H9 (cell line): ENCODE data around the gene OTUD4. TPM values are rescaled to one million over a fixed set of nuclear protein-coding genes. Genes with fewer than 3 reads are reported as not detected.

Source experiments
- DNase-seq: peaks from one replicate; pipeline ENCODE4 v3.0.0-alpha.2; 2017
- H2AFZ ChIP-seq: one replicate; pipeline ENCODE4 v1.6.1; 2013; ENCODE audit warnings: mild to moderate bottlenecking, low read length, control low read depth, moderate library complexity
- H2AK5ac ChIP-seq: 2 replicates; pipeline ENCODE4 v1.6.1; 2013; ENCODE audit warnings: low read length, control low read depth, mixed read lengths; ENCODE audit not compliant: insufficient read length
- H2BK120ac ChIP-seq: one replicate; pipeline ENCODE4 v1.6.1; 2013; ENCODE audit warnings: low read depth, mild to moderate bottlenecking, low read length, control low read depth, inconsistent platforms; ENCODE audit not compliant: poor library complexity, severe bottlenecking
- H2BK12ac ChIP-seq: 2 replicates; pipeline ENCODE4 v1.6.1; 2013; ENCODE audit warnings: low read length, control low read depth, mixed read lengths, low read depth; ENCODE audit not compliant: insufficient read length
- H2BK15ac ChIP-seq: 2 replicates; pipeline ENCODE4 v1.6.1; 2013; ENCODE audit warnings: low read depth, low read length, control low read depth
- H2BK20ac ChIP-seq: one replicate; pipeline ENCODE4 v1.6.1; 2013; ENCODE audit warnings: low read depth, mild to moderate bottlenecking, low read length, control low read depth, inconsistent platforms; ENCODE audit not compliant: poor library complexity, severe bottlenecking
- H2BK5ac ChIP-seq: 2 replicates; pipeline ENCODE4 v1.6.1; 2013; ENCODE audit warnings: low read length, control low read depth, mixed read lengths; ENCODE audit not compliant: insufficient read length
- H3K14ac ChIP-seq: 2 replicates; pipeline ENCODE4 v1.6.1; 2013; ENCODE audit warnings: low read length, control low read depth; ENCODE audit not compliant: insufficient read depth
- H3K18ac ChIP-seq: 2 replicates; pipeline ENCODE4 v1.6.1; 2013; ENCODE audit warnings: low read depth, mild to moderate bottlenecking, mixed read lengths, low read length, control low read depth; ENCODE audit not compliant: insufficient read length
- H3K23ac ChIP-seq: 2 replicates; pipeline ENCODE4 v1.6.1; 2013; ENCODE audit warnings: low read length, control low read depth, mixed read lengths, low read depth; ENCODE audit not compliant: insufficient read length
- H3K23me2 ChIP-seq: 2 replicates; pipeline ENCODE4 v1.6.1; 2013; ENCODE audit warnings: low read depth, mild to moderate bottlenecking, mixed read lengths, low read length, control low read depth; ENCODE audit not compliant: insufficient read length, poor library complexity, severe bottlenecking
- H3K27ac ChIP-seq: 2 replicates; pipeline ENCODE4 v1.5.1; 2013; ENCODE audit warnings: low read length, control low read depth, mixed read lengths, low read depth; ENCODE audit not compliant: insufficient read length
- H3K27me3 ChIP-seq: 2 replicates; pipeline ENCODE4 v1.6.1; 2013; ENCODE audit warnings: low read length, control low read depth, inconsistent platforms; ENCODE audit not compliant: insufficient read depth
- H3K4ac ChIP-seq: 2 replicates; pipeline ENCODE4 v1.6.1; 2013; ENCODE audit warnings: low read depth, mild to moderate bottlenecking, control low read depth, inconsistent platforms, low read length, moderate library complexity
- H3K4me1 ChIP-seq: 2 replicates; pipeline ENCODE4 v1.6.1; 2013; ENCODE audit warnings: low read length, control low read depth, inconsistent platforms; ENCODE audit not compliant: insufficient read depth
- H3K4me2 ChIP-seq: 2 replicates; pipeline ENCODE4 v1.6.1; 2013; ENCODE audit warnings: low read length, control low read depth, mixed read lengths; ENCODE audit not compliant: insufficient read length, insufficient read depth
- H3K56ac ChIP-seq: 2 replicates; pipeline ENCODE4 v1.6.1; 2013; ENCODE audit warnings: low read depth, mild to moderate bottlenecking, mixed read lengths, low read length, control low read depth; ENCODE audit not compliant: insufficient read length
- H3K79me1 ChIP-seq: 2 replicates; pipeline ENCODE4 v1.6.1; 2013; ENCODE audit warnings: low read depth, mild to moderate bottlenecking, moderate library complexity, low read length, control low read depth, inconsistent platforms; ENCODE audit not compliant: insufficient read depth, poor library complexity, severe bottlenecking
- H3K79me2 ChIP-seq: 2 replicates; pipeline ENCODE4 v1.6.1; 2013; ENCODE audit warnings: low read length, control low read depth, inconsistent platforms; ENCODE audit not compliant: insufficient read depth
- H3K9ac ChIP-seq: 2 replicates; pipeline ENCODE4 v1.6.1; 2013; ENCODE audit warnings: low read length, control low read depth, mixed read lengths; ENCODE audit not compliant: insufficient read length; ENCODE audit errors: extremely low read depth
- H3K9me3 ChIP-seq: one replicate; pipeline ENCODE4 v1.6.1; 2013; ENCODE audit warnings: low read depth, low read length, inconsistent platforms; ENCODE audit not compliant: control insufficient read depth
- H3T11ph ChIP-seq: one replicate; pipeline ENCODE4 v1.6.1; 2013; ENCODE audit warnings: mild to moderate bottlenecking, low read length, control low read depth, inconsistent platforms
- H4K20me1 ChIP-seq: one replicate; pipeline ENCODE4 v1.6.1; 2013; ENCODE audit not compliant: control insufficient read depth, insufficient read length, insufficient read depth
- H4K5ac ChIP-seq: 2 replicates; pipeline ENCODE4 v1.6.1; 2013; ENCODE audit warnings: low read depth, mild to moderate bottlenecking, mixed read lengths, low read length, control low read depth; ENCODE audit not compliant: insufficient read length
- H4K8ac ChIP-seq: replicated peaks from 2 replicates; pipeline ENCODE4 v1.6.1; 2013; ENCODE audit warnings: low read length, control low read depth, mixed read lengths, low read depth; ENCODE audit not compliant: insufficient read length
- H4K91ac ChIP-seq: 2 replicates; pipeline ENCODE4 v1.6.1; 2013; ENCODE audit warnings: low read depth, mild to moderate bottlenecking, moderate library complexity, mixed read lengths, low read length, control low read depth; ENCODE audit not compliant: insufficient read length
- H3K27ac Mint-ChIP-seq, 3 experiments: 2 replicates in 2 of 3; 3 replicates in 1 of 3; pipeline ENCODE4 v1.8.0; 2020 to 2021; ENCODE audit warnings: mixed read lengths in 3 of 3, mild to moderate bottlenecking in 1 of 3, moderate library complexity in 1 of 3
- H3K27me3 Mint-ChIP-seq: 2 replicates; pipeline ENCODE4 v1.8.0; 2021; ENCODE audit warnings: low read depth, mild to moderate bottlenecking, moderate library complexity, mixed read lengths
- H3K36me3 Mint-ChIP-seq, 3 experiments: 2 replicates in 2 of 3; 3 replicates in 1 of 3; pipeline ENCODE4 v1.8.0; 2020 to 2021; ENCODE audit warnings: low read depth in 3 of 3, mixed read lengths in 3 of 3; ENCODE audit not compliant: insufficient read depth in 1 of 3
- H3K4me1 Mint-ChIP-seq, 2 experiments: 2 replicates each; pipeline ENCODE4 v1.8.0; 2020; ENCODE audit warnings: mixed read lengths in 2 of 2
- H3K4me3 Mint-ChIP-seq, 2 experiments: 2 replicates in 1 of 2; 3 replicates in 1 of 2; pipeline ENCODE4 v1.8.0; 2020 to 2021; ENCODE audit warnings: mild to moderate bottlenecking in 2 of 2, mixed read lengths in 2 of 2, moderate library complexity in 1 of 2
- H3K9me3 Mint-ChIP-seq, 2 experiments: 2 replicates in 1 of 2; 3 replicates in 1 of 2; pipeline ENCODE4 v1.8.0; 2020; ENCODE audit warnings: mild to moderate bottlenecking in 2 of 2, mixed read lengths in 2 of 2, moderate library complexity in 1 of 2
- CTCF ChIP-seq: fragments of 200-600 bp; sonication (generic); conservative IDR thresholded peaks from 3 replicates; pipeline ENCODE4 v1.8.0; 2021; ENCODE audit warnings: antibody characterized with exemption, mild to moderate bottlenecking
- WGBS: extraction: QIAGEN DNeasy Blood & Tissue Kit; methylation state at CpG from one replicate; pipeline ENCODE4 v1.1.7; 2013; ENCODE audit warnings: missing lambda C conversion rate, low lambda C conversion rate, mixed read lengths; ENCODE audit not compliant: insufficient read length; ENCODE audit errors: extremely low coverage; 5-methylcytosine and 5-hydroxymethylcytosine counted together
- total RNA-seq: library from RNA; stranded (reverse); gene quantifications from 2 replicates; pipeline ENCODE4 v1.2.1, GENCODE V29; 2021

The OTUD4 gene
- total RNA-seq, 1 experiment from 2014 or later = 59.0 TPM

GRCh38 chr4:145218251-145218650, 37.9 kb upstream of the OTUD4 start:
- H2BK12ac ChIP-seq = no peak overlapping the region
- H2BK15ac ChIP-seq = no peak overlapping the region
- H4K91ac ChIP-seq = no peak overlapping the region
- H3K79me1 ChIP-seq = no peaks in the 10 kb centered on the region
- Mint-ChIP-seq H3K36me3 (no peaks in the 10 kb centered on the region), H3K4me3 (no peak overlapping the region), H3K4me1 (peaks cover 13 to 15% of the 10 kb centered on the region in 2 experiments), H3K27me3 (no peaks in the 10 kb centered on the region), H3K27ac (peak overlapping the region; percentile 10 to 75 (median 36); a peak in 3 of 7 replicates), H3K9me3 (peaks cover 0 to 2% of the 10 kb centered on the region in 2 experiments; a peak in 1 of 5 replicates)
- H3K23me2 ChIP-seq = no peaks in the 10 kb centered on the region
- H3K4me2 ChIP-seq = no peak overlapping the region
- H2BK20ac ChIP-seq = no peak overlapping the region
- WGBS = no CpG with 5 or more reads among the region's 3 CpGs
- no peak overlapping the region for H4K5ac ChIP-seq
- H3K4me1 ChIP-seq = no peaks in the 10 kb centered on the region; the same call in 1 of the 2 replicates
- no peak overlapping the region for H3T11ph ChIP-seq
- no peak overlapping the region for H2AK5ac ChIP-seq
- no peak overlapping the region for H4K8ac ChIP-seq
- no peak for DNase-seq
- no peaks in the 10 kb centered on the region for H3K9me3 ChIP-seq
- no peak overlapping the region for H3K18ac ChIP-seq
- H3K27me3 ChIP-seq = no peaks in the 10 kb centered on the region
- no peak overlapping the region for H2AFZ ChIP-seq
- H2BK5ac ChIP-seq = no peak overlapping the region
- TF ChIP-seq CTCF = no peak
- H3K9ac ChIP-seq = no peak overlapping the region
- H3K27ac ChIP-seq = no peak overlapping the region
- no peak overlapping the region for H3K14ac ChIP-seq
- H3K23ac ChIP-seq = no peak overlapping the region
- H3K56ac ChIP-seq = no peak overlapping the region
- no peaks in the 10 kb centered on the region for H3K79me2 ChIP-seq
- H2BK120ac ChIP-seq = no peak overlapping the region
- no peaks in the 10 kb centered on the region for H4K20me1 ChIP-seq
- H3K4ac ChIP-seq = no peak overlapping the region
